NOMO-1 (cell line): ENCODE measurements around the gene TNFSF13B.

Experiments used
- DNase-seq, 2 experiments: peaks; one replicate each; lab custom pipeline; 2025; ENCODE audit not compliant: unreplicated experiment in 2 of 2; lab: John Stamatoyannopoulos, UW

TNFSF13B gene

GRCh38 chr13:108342369-108343289 lies 73.1 kb downstream of the TNFSF13B start:
- DNase-seq, result peak; percentile 6 to 56

GRCh38 chr13:108345016-108345415 lies 75.5 kb downstream of the TNFSF13B start:
- no peak for DNase-seq

DNA sequence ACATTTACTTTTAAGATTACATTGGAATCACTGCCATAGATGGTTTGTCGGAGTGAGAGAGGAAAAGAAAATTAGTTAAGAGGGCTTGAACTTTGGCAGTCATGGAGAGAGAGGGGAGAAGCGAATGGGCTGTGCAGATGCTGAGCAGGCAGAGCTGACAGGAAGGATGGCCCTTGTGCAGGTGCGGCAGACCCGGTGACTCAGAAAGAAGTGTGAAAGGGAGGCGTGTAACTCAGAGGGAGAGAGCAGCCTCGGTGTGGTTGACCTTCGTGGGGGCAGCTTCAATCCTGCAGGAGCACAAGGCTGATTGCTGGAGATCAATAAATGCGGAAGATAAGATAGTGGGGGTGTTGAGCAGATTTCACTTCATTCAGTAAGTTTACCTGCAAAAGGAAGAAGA lies 76.9 kb downstream of the TNFSF13B start:
- no peak for DNase-seq

DNA sequence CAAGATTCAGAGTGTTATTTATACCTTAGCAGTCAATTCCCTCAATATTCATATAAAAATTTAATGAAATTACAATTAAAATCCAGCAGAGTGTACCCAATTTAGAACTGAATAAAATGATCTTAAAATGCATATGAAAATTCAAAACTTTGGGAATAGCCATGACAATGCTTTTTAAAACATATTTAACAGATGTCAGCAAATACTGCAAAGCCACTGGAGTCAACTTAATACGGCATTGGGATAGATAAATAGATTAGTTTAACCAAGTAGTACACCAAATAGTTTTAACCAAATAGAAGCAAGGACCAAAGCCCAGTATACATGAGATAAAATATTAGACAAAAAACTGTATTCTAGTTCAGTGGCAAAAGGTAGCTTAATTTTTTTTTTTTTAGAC lies 79.8 kb downstream of the TNFSF13B start:
- DNase-seq, result no peak

DNA sequence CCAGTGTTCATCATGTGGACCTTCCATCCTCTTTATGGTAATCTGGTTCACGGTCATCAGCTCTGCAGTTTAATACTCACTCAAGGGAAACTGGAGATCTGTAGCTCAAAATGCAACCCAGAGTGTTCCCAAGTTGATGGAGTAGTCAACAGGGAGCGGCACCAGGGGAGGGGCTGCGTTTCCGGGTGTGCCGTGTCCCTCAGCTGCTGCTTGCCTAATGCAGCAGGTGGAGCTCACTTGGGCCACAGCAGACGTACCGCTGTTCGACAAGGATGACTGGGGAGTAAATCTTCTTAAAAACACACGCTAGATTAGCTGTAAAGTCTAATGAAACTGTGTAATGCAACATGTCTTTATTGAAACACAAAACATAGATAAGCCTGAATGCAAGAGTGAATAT lies 81.1 kb downstream of the TNFSF13B start:
- no peak for DNase-seq

GRCh38 chr13:108352599-108352998 lies 83.1 kb downstream of the TNFSF13B start:
- peak; percentile 28 to 74 for DNase-seq

GRCh38 chr13:108357228-108357627 lies 87.7 kb downstream of the TNFSF13B start:
- no peak for DNase-seq
